HG02981 (cell line): ENCODE data around the gene IMMP2L.

Experiments used
- ATAC-seq: cut with Tn5 transposase; IDR thresholded peaks from one replicate; pipeline ENCODE4 v1.9.1; 2021; ENCODE audit warnings: mild to moderate bottlenecking, moderate library complexity; ENCODE audit not compliant: unreplicated experiment

The IMMP2L gene

DNA sequence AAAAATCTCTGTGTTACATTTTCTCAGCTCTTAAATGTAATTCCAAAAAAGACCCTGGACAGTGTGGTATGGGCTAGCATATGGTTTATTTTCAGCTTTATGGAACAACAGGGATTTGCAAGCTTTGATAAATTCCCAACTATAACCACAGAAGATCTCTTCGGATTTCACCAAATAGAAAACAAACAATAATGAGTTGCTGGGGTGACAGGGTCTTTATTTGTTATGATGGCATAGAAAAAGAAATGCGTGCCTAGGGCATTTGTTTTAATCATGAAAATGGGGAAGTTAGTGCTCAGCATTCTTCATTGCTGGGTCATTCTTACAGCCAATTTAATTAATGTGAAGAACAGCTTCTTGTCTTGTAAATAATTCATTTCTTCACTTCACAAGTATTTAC, 332.4 kb downstream of the IMMP2L start:
- no peak for ATAC-seq

DNA sequence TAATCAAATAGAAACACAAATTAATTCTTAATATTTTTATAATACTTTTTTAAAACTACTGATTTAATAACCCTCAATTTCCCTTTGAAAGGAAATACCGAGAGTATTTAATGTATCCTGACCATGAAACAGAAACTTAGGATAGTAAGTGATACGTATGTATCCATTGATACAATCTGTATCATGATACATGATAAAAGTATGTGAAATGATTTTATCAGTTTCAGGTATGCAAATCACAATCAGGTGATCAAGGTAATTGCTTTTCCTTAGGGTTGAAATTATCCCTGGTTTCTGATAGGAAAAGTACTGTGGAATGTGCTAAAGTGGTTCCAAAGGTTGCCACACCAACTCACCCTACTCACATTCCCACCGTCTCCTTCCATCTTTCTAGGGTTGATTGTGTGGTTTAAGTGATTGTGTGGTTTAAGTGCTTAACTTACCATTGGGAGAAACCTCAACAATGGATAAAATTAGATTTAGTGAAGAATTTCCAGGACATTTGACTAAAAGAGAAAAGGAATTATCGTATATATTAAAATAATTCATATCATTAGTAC, 333.0 kb downstream of the IMMP2L start:
- no peak for ATAC-seq

DNA sequence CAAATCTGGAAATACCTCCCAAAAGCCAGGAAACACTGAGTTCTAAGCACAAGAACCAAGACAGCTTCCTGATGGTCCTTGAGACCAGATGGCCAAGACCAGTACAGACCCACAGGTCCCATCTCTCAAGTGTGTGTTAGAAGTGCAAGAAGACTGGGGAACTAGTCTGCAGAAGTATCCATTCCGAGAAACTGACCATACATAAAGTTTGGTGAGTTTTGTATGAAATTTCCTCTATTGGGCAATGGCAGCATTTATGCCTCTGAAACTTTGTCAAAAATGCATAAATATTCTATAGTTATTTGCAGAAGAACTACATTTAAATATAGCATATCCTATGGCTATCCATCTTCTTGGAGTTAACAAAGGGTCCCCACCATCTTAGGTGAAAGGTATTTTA, 333.9 kb downstream of the IMMP2L start:
- ATAC-seq = no peak

DNA sequence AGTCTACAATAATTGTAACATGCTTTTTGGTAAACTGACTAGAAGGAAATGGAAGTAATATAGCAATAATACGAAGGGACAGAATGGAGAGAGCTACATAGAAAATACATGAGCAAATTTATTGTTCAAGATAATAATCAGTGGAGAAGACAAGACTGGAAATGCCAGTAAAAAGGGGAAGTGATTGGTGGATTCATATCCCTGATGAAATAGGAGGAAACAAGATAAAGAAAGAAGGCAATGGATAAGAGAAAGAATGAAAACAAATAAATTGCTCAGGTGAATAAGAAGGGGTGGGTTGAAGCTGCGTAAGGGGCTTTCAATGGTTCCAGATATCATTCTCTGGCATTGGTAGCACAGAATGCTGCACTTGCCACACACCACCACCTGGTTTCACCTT, 335.5 kb downstream of the IMMP2L start:
- ATAC-seq = no peak

DNA sequence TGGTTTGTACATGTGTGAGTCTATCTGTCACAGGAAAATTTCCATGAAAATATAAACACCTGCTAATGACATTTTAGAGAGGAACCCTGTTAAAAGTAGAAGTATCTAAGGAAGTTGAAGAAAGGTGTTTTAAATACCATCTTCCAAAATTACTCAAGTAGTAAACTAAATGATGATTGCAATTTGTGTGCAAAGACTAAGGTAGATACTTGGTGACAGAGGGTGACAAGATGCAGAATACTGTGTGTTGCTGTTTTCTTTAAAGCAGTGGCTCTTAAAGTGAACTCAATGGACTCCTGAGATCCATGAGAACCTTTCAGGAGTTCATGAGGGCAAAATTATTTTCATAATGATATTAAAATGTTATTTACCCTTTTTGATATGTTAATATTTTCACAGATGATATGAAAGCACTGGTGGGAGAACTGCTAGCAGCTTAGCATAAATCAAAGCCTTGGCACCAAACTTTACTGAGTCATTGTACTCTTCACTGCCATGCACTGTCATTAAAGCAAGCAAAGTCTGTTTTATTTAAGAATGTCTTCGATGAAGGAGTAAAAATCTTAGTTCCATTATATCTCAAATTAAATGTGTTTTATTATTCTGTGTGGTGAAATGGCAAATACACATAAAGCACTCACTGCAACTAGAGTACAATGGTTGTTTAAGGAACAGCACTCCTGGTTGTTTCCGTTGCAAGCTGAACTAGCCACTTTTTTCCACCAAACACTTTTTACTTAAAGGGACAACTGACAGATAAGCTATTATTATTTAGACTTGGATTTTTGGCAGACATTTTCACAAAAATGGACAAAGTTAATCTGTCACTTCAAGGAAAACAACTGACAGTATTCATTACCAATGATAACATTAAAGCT, 337.7 kb downstream of the IMMP2L start:
- ATAC-seq = no peak

DNA sequence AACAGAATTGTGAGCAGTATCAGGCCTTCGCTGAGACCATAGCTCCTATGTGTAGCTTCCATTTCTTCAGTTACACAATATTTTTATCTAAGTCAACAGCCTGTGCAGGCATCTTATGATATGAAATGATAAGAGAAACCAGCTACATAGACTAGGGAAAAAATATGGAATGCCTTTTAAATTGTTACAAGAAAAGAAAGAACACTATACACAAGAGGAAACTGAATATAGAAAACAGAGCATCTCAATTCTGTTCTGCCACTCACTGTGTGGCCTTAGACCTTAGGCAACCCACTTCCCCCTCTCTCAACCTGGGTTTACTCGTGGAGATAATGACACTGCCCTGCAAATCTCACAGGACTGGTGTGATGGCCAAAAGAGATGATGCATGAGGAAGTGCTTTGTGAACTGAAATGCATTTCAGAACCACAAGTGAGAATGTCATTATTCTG, 338.5 kb downstream of the IMMP2L start:
- ATAC-seq = peak; percentile 63

DNA sequence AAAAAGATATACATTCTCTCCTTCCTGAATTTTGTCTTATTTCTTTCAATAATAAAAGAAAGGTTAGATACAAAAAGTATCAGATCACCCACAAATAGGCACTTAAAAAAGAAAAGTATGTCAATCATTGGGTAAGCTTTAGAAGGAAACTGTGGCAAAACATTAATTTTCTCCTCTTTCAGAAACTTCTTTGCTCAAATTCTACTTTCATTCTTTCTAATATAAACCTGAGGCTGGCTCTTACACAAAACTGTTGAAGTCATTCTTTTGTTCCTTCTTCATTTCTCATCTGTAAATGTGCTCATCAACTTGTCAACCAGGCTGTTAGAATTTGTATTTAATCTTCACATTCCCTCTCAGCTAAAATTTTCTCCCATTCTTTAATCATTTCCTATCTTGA, 346.7 kb downstream of the IMMP2L start:
- ATAC-seq = no peak

DNA sequence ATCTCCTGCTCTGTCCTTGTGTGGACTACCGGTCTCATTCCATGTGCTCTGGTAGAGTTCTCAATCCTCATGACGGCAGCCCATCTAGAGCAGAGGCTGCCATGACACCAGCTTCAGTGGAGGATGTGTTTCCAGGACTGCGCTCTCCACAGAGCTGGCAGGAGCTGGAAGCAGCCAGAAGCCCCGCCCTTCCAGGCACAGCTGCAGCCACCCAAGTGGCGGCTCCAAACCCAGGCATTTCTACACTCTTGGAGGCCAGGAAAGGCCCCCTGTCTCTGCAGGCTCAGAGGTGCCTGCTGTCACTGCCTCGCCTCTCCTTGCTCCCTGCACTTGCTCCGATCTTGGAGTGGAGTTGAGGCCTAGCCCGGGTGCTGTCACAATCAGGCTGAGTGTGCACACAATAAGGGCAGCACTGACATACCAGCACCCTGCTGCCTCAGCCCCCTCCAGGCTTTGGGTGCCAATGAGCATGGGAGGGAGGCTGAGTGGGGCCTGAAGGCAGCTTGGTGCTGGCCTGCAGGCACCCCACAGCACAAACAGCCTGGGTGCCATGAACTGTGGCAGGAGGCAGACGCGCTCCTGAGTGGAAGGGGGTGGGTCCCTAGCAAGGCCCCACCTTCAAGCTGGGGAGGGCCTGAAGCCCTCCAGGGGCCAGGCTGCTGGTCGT, 349.3 kb downstream of the IMMP2L start:
- no peak for ATAC-seq

DNA sequence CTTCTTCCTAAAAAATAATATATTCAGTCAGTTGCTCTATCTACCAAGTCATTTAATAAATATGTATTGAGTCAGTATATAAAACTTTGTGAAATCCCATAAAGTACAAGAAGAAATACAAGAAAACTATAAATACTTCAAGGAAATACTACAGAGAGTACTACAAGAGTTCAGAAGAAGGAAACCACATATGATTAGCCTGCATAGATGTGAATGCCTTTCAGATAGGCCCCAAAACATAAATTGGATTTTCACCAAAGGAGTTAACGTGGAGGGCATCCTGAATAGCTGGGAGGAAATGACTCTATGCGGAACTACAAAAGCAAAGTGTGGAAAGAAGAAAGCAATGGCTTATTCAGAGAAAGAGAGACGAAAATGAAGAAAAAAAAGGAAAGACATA, 351.3 kb downstream of the IMMP2L start:
- no peak for ATAC-seq

DNA sequence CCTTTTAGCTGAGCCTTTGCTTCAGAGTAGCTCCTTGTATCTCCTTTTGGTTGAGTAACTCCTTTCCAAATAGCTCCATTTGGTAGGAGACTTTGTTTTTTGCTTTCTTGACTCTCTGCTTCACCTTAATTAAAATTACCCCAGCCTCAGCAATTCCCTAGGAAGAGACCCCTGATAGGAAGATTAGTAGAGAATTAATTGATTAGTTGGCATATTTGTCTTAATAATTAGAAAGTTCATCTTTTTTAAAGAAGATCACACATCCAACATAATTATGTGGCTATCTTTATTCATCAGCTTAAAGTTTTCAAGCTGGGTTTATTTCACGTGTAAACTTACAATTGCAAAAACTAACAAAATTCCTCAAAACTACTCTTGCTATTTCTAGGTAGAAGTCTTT, 352.2 kb downstream of the IMMP2L start:
- ATAC-seq = no peak

DNA sequence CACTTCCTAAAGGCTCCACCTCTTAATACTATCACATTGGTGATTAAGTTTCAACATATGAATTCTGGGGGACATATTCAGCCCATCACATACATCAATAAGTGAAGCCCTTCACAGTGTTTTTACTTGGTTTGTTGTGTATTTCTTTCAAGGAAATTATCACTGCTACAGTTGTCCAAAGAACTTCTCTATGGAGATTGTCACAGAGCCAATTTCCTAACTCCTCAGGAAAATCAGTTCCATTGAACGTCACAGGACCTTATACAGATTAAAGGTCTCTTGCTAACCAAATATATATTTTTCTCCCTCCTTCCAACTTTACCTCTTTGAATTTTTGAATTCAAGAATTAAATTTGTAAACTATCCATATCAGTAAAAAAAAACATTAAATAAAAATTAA, 357.0 kb downstream of the IMMP2L start:
- ATAC-seq = no peak

DNA sequence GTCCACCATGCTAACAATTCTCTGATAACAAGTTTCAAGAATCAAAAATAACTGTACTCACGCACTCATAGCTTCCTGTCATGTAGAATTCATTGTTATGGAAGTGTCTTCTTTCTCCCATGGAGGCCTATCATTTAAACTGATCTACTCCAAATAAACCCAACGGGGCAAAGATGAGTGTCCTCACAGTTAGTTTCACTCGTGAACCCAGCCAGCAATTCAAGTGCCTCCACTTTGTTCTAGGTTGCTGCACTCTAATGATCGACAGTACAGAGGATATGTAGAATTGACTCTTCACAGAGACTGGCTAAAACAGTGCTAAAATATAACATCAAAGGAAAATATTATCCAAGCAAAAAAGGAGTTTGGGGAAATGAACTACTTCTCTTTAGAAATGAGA, 360.0 kb downstream of the IMMP2L start:
- no peak for ATAC-seq

DNA sequence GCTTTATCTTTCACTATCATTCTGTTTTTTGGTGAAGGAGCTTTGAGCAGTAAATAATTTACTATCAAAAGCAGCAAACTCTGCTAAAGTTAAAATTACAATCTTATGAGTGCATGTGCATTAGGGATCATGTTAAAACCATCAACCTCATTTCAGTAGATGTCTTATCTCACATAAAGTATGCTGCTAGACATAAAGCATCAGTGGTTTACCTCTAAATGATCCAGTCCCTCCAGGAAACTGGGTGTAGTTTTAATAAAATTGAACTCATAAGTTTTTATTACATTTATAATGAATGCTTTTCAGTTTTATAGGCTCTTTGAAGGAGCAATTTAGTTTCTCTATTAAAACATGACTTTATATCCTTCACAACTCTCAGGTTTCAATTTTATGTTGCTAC, 362.6 kb downstream of the IMMP2L start:
- no peak for ATAC-seq

DNA sequence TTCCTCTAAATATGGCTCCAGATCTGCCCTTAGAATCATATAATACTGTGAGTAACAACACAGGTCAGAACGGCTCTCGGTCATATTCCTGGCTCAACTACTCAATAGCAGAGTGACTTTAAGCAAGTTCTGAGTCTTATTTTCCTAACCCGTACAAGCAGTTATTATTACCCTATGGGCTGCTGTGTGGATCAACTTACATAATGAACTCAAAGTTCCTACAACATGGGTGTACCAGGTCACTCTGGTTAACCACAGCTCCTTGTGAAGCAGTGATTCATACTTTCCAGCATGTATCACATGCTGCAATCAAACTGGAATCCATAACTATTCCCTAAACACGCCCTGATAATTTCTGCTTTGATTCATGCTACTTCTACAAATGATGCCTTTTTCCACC, 364.0 kb downstream of the IMMP2L start:
- no peak for ATAC-seq

DNA sequence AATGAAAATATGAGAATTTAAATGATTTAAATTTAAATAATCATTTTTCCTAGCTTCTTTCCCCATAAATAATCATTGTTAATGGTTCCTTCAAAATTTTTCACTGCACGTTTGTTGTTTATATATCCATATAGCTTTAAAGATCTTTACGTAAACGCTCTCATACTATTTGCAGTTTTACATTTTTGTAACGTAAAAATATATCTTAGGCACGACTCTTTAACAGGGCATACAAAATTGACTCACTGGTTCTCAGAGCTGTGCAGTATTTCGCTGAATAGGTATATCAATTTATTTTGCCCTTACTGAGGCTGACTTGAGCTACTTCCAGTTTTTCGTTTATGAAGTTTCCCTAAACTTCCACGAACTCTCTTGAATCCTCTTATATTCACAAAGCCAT, 365.6 kb downstream of the IMMP2L start:
- no peak for ATAC-seq

DNA sequence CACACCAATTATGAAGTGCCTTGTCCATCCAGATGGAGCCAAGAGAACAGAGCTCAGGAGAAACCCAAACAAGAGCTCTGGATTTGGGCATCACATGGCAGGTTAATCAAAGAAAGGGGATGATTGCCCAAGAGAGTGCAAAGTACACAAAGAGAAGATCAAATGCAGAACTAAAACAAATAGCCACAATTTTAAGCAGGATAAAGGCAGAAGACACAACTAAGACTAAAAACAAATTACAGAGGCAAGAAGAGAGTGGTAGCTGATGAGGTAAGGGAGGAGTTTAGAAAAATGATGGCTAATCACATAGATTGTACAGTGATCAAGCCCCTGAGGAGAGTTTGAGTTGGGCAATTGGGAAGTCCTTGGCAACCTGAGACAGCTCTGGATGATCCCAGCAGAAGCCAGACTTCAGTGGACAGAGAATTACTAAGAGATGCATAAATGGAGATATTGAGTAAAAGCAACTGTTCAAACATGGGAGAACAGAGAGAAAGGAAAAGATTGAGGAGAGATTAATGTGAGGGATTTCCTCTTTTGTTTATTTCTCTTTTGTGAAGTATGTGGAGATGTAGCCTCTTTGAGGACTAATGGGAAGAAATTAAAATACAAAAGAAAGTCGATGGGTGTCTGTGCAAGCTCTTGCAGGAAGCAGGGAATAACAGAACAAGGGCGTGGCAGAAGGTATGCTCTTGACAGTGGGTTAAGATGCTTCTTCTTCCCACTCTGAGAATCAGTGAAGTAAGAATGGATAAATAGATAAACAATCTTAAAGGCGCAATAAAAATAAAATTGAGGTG, 369.5 kb downstream of the IMMP2L start:
- no peak for ATAC-seq

DNA sequence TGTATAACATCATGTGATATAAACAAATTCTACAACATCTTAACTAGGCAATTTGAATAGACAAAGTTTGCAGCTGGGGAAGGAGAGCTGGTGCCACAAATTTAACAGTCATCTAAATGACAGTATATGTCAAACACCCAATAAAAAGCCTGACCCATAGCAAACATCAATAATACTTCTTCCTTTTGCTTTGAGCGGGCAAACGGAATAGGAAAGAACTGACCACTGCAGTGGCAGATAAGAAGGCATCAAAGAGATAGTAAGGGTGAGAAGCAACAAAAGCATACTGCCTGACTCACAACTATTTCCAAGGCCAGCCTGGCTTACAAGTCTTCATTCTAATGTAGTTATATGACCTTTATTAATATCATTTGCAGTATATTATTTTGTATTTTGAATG, 371.5 kb downstream of the IMMP2L start:
- ATAC-seq = no peak

DNA sequence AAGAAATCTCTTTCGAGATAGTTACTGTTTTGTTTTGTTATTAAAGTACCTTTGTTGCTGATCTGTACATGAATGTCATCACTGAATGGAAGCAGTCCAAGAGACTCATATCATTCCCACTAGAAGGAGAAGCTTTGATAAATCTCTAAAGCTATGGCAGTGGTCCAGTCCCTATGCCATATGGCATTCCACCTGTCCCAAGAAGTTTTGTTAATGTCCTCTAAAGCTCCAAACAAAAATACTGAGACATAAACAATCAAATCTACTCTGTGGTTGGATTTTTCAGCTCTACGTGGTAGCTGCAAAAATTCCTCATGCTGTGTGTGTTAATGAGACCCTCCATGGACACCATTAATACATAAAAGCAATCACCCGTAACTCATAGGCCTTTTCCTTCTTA, 377.3 kb downstream of the IMMP2L start:
- no peak for ATAC-seq

DNA sequence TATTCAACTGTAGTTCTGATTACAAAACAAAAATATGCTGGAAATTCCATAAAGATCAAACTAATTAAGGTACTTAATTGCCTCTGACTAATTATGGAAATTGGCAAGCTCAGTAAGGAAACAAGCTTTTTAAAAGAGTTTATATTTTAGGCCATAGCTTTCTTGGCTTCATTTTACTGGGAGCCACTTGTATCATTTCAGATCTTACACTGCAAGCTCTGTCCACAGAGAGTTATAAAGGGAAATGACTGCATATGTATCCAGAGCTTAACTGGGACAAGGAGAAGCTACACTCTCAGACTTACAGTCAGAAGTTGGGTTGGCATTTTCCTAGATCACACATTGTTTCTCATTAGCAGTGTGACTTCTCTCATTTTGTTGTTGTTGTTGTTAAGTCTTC, 379.0 kb downstream of the IMMP2L start:
- ATAC-seq = no peak

DNA sequence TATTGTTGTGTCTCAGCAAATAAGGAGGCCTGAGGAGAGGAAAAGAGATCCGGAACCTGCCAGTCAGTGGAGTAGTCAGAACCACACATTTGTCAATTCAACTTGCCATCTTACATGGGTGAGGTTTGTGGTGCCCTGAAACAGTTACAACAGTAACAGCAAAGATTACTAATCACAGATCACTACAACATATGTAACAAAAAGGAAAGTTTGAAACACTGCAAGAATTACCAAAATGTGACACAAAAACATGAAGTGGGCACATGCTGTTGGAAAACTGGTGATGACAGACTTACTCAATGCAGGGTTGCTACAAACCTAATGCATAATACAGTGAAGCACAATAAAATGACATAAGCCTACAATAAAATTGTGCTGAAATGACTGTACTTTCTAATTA, 382.0 kb downstream of the IMMP2L start:
- ATAC-seq = no peak

DNA sequence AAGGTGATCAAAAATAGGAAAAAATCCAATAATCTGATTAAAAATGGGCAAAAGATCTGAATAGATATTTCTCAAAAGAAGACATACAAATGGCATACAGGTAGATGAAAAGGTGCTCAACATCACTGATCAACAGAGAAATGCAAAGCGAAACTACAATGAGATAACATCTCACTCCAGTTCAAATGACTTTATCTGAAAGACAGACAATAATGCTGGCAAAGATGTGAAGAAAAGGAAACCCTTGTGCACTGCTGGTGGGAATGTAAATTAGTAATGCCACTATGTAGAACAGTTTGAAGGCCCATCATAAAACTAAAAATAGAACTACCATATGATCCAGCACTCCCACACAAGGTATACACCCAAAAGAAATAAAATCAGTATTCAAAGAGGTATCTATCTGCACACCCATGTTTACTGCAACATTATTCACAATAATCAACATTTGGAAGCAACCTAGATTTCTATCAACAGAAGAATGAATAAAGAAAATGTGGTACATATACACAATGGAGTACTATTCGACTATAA, 386.3 kb downstream of the IMMP2L start:
- no peak for ATAC-seq
